Epithelial cell of proximal tubule (primary cell): ENCODE data around the gene SPATA18. TPM values are rescaled to one million over a fixed set of nuclear protein-coding genes. Genes with fewer than 3 reads are reported as not detected.
"Not testable (repeated sequence)": the region's sequence is repeated elsewhere in the genome, so short reads cannot be mapped to it uniquely, and the experiment has no call there.

Source experiments
- DNase-seq: peaks from one replicate; pipeline ENCODE4 v3.0.0-alpha.2; 2011; ENCODE audit warnings: low read depth
- H3K4me3 ChIP-seq: 2 replicates; pipeline ENCODE4 v1.5.1; 2011; ENCODE audit warnings: low read depth, mild to moderate bottlenecking, low read length
- total RNA-seq: library from RNA; depleted of rRNA; stranded (reverse); fragments of >200 nt; gene quantifications from 2 replicates; pipeline ENCODE4 v1.2.3, GENCODE V29; 2015
- TF ChIP-seq, protein P1 (sequence below): conservative IDR thresholded peaks from 2 replicates; pipeline ENCODE4 v1.5.1; 2012; ENCODE audit warnings: low read depth, mild to moderate bottlenecking, low read length

Gene SPATA18
- total RNA-seq, 1 donor from 2014 or later = 8.5 TPM

- DNase-seq = no peak
- TF ChIP-seq, protein P1, sequence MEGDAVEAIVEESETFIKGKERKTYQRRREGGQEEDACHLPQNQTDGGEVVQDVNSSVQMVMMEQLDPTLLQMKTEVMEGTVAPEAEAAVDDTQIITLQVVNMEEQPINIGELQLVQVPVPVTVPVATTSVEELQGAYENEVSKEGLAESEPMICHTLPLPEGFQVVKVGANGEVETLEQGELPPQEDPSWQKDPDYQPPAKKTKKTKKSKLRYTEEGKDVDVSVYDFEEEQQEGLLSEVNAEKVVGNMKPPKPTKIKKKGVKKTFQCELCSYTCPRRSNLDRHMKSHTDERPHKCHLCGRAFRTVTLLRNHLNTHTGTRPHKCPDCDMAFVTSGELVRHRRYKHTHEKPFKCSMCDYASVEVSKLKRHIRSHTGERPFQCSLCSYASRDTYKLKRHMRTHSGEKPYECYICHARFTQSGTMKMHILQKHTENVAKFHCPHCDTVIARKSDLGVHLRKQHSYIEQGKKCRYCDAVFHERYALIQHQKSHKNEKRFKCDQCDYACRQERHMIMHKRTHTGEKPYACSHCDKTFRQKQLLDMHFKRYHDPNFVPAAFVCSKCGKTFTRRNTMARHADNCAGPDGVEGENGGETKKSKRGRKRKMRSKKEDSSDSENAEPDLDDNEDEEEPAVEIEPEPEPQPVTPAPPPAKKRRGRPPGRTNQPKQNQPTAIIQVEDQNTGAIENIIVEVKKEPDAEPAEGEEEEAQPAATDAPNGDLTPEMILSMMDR = no peak
- no peak overlapping the region for H3K4me3 ChIP-seq
Measured at GRCh38 chr4:52112411-52112810, 61.3 kb downstream of the SPATA18 start.

DNA sequence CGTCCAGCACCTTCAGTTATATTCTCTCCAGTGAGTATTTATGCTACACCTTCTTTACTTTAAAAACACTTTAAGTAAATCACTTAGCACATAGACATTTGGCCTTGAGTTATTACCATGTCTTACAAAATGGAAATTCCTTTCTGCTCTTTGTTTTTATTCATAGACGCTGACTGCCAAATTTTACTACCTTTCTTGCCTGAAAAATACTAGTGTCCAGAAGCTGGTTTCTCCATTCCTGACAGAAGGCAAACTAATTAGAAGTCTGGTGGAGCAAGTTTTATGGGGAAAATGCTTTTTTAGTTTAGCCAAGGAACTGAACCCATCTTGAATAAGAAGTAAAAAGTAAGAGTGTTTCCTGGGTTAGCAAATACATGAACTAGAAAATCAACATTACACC lies 65.5 kb downstream of the SPATA18 start:
- no peak overlapping the region for H3K4me3 ChIP-seq
- TF ChIP-seq, protein P1 = no peak
- DNase-seq = no peak

GRCh38 chr4:52126226-52126625 lies 75.1 kb downstream of the SPATA18 start:
- no peak for DNase-seq
- no peak overlapping the region for H3K4me3 ChIP-seq
- TF ChIP-seq, protein P1 = no peak

DNA sequence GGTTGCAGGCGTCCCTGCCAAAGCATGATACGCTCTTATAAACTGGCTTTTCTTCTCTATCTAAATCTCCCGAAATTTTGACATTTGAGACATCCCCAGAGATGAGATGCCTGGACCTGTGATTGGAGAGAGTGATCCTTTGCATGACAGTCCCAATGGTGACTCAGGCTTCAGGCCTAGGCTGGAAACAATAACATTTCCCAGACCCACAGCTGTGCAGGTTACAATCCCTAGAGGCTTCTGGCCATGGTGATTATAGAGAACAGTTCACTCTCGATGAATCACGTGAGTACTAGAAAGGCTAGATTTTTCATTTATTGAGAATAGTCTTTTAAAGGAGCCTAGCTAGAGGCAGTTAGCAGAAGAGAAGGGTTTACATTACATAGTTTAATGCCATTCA lies 75.9 kb downstream of the SPATA18 start:
- TF ChIP-seq, protein P1 = no peak
- H3K4me3 ChIP-seq = no peak overlapping the region
- DNase-seq = no peak

GRCh38 chr4:52135171-52135570 lies 84.1 kb downstream of the SPATA18 start:
- no peak for DNase-seq
- TF ChIP-seq, protein P1 = no peak
- no peak overlapping the region for H3K4me3 ChIP-seq

- H3K4me3 ChIP-seq, DNase-seq: not testable (repeated sequence)
Measured at GRCh38 chr4:52137152-52137551, 86.0 kb downstream of the SPATA18 start.

- H3K4me3 ChIP-seq = no peak overlapping the region
- TF ChIP-seq, protein P1 = no peak
- DNase-seq = no peak
Measured at GRCh38 chr4:52142816-52143215, 91.7 kb downstream of the SPATA18 start.

GRCh38 chr4:52143815-52144214 lies 92.7 kb downstream of the SPATA18 start:
- TF ChIP-seq, protein P1 = no peak
- no peak for DNase-seq

More at GRCh38 chr4:52143815-52144214, 92.7 kb downstream of the SPATA18 start:
- no peak overlapping the region for H3K4me3 ChIP-seq
